ENCODE data around the gene DNAH14.

The DNAH14 gene

GRCh38 chr1:224922404-224923164, 6.9 kb upstream of the DNAH14 start (continued):
- no peak for TF ChIP-seq ZNF433 (tag by site-specific recombination; IDR thresholded peaks at IDR 0.05; ENCODE audit: low read depth)
- TF ChIP-seq ZBTB20 (tag by site-specific recombination; IDR thresholded peaks at IDR 0.05): no peak
- no peak for TF ChIP-seq ZSCAN23 (tag by site-specific recombination; IDR thresholded peaks at IDR 0.05)
- TF ChIP-seq ZBTB1 (tag by site-specific recombination; IDR thresholded peaks at IDR 0.05): no peak
- no peak for TF ChIP-seq ZNF426 (tag by site-specific recombination; IDR thresholded peaks at IDR 0.05)
- no peak for TF ChIP-seq ZNF621 (tag by site-specific recombination; IDR thresholded peaks at IDR 0.05)
- TF ChIP-seq KLF17 (tag by site-specific recombination; IDR thresholded peaks at IDR 0.05): no peak
- no peak for TF ChIP-seq FEZF1 (tag by site-specific recombination; IDR thresholded peaks at IDR 0.05)
- no peak for TF ChIP-seq ZNF692 (tag by site-specific recombination; IDR thresholded peaks at IDR 0.05)
- TF ChIP-seq ZNF48 (tag by site-specific recombination; IDR thresholded peaks at IDR 0.05): no peak
- peak; percentile 7; the same call in 1 of the 2 replicates for TF ChIP-seq WT1 (tag by site-specific recombination; IDR thresholded peaks at IDR 0.05)
- peak; percentile 46; the same call in 1 of the 2 replicates for TF ChIP-seq ZSCAN30 (tag by site-specific recombination; IDR thresholded peaks at IDR 0.05)
- no peak for TF ChIP-seq ZBTB11 (tag by site-specific recombination; conservative IDR thresholded peaks at IDR 0.05; ENCODE audit: low read depth)
- TF ChIP-seq GLIS2 (tag by site-specific recombination; IDR thresholded peaks at IDR 0.05): no peak
- TF ChIP-seq ZNF16 (tag by site-specific recombination; IDR thresholded peaks at IDR 0.05; ENCODE audit: low read depth): no peak

GRCh38 chr1:224923726-224924125, 5.7 kb upstream of the DNAH14 start:
- no peaks in the 10 kb centered on the region for H3K36me3 ChIP-seq (ENCODE audit: control insufficient read depth in 2 of 2, insufficient read depth in 1 of 2, low read length in 2 of 2)
- ChIA-PET POLR2A (no interaction called here), CTCF (interaction anchor here (0.9 to 4.8 kb wide), 9 partner anchors 13 to 808 kb away, joined by 3 to 165 read pairs (median 6); no protein-coding TSS in a partner anchor)
- no peaks in the 10 kb centered on the region for H3K4me1 ChIP-seq (ENCODE audit: control insufficient read depth, insufficient read depth, low read length)
- H3K4me3 ChIP-seq (ENCODE audit: low read depth, low read length): no peak overlapping the region
- no peaks in the 10 kb centered on the region for H3K9me3 ChIP-seq (ENCODE audit: control insufficient read depth, insufficient read depth, low read depth, low read length)
- H3K27ac ChIP-seq (ENCODE audit: extremely low read depth, low read depth, low read length): no peak overlapping the region
- TF ChIP-seq ZSCAN5A (tag by site-specific recombination; IDR thresholded peaks at IDR 0.05) (no peak), ZNF121 (tag by site-specific recombination; IDR thresholded peaks at IDR 0.05) (no peak), ZNF561 (tag by site-specific recombination; IDR thresholded peaks at IDR 0.05; ENCODE audit: borderline replicate concordance) (no peak), ZNF302 (tag by site-specific recombination; IDR thresholded peaks at IDR 0.05; ENCODE audit: low read depth) (no peak), ZSCAN16 (tag by site-specific recombination; IDR thresholded peaks at IDR 0.05) (no peak), PATZ1 (tag by site-specific recombination; IDR thresholded peaks at IDR 0.05) (no peak), ZNF350 (tag by site-specific recombination; IDR thresholded peaks at IDR 0.05) (no peak), ATF2 (tag by site-specific recombination; IDR thresholded peaks at IDR 0.05; ENCODE audit: low read depth) (no peak), TCF7L2 (IDR thresholded peaks at IDR 0.05; ENCODE audit: borderline replicate concordance, low read depth, low read length) (no peak), ZNF623 (tag by site-specific recombination; IDR thresholded peaks at IDR 0.05) (no peak)
